GM12878 (cell line): ENCODE results near the gene TMEM272. TPM values are rescaled to one million over a fixed set of nuclear protein-coding genes. Genes with fewer than 3 reads are reported as not detected.

Experiments used
- ATAC-seq: fragments of 200-7000 bp; cut with Tn5 transposase; 3 replicates; pipeline ENCODE4 v1.9.1; 2020; ENCODE audit warnings: mild to moderate bottlenecking, moderate library complexity
- BruUV-seq: library from RNA; stranded (reverse); fragments of 400-500 nt; replicated peaks from 2 replicates; lab custom pipeline; 2021; lab: Mats Ljungman, UMichigan
- CTCF ChIA-PET: fragments of 300-600 bp; sonication (Branson Sonifier 250); formaldehyde crosslinking; extraction: SDS; loops from one replicate; lab custom pipeline; 2021; ENCODE audit warnings: inconsistent platforms; lab: Yijun Ruan, JAX
- POLR2A ChIA-PET: fragments of 350-600 bp; formaldehyde crosslinking; extraction: SDS; loops from one replicate; lab custom pipeline; 2021; ENCODE audit warnings: inconsistent platforms; lab: Charles Lee
- RAD21 ChIA-PET: fragments of 300-600 bp; sonication (Branson Sonifier 250); formaldehyde crosslinking; loops from one replicate; lab custom pipeline; 2023; ENCODE audit warnings: antibody characterized with exemption; ENCODE audit not compliant: unreplicated experiment; lab: Charles Lee
- SMC1A ChIA-PET: fragments of 300-600 bp; sonication (Branson Sonifier 250); formaldehyde crosslinking; loops from one replicate; lab custom pipeline; 2023; ENCODE audit not compliant: unreplicated experiment, uncharacterized antibody; lab: Charles Lee
- DNase-seq: peaks from one replicate; pipeline ENCODE4 v3.0.0-alpha.2; 2011; ENCODE audit warnings: low read depth, low spot score
- FAIRE-seq: peaks from 3 replicates; lab custom pipeline; 2011; peaks lifted over from hg19 to GRCh38; lab: Jason Lieb, UNC
- H2AFZ ChIP-seq: 2 replicates; pipeline ENCODE4 v1.6.0; 2011; ENCODE audit warnings: low read depth, low read length, control low read depth; ENCODE audit not compliant: control insufficient read depth
- H3K27ac ChIP-seq: 2 replicates; pipeline ENCODE4 v1.5.1; 2011; ENCODE audit warnings: control low read depth; ENCODE audit not compliant: control insufficient read depth, insufficient read depth
- H3K27me3 ChIP-seq, 2 experiments: replicated peaks in 1 of 2; 2 replicates each; pipeline versions ENCODE4 v1.6.0 to v1.6.1; 2011; ENCODE audit warnings: low read length in 1 of 2; ENCODE audit not compliant: control insufficient read depth in 2 of 2, insufficient read depth in 2 of 2
- H3K36me3 ChIP-seq, 2 experiments: 2 replicates each; pipeline ENCODE4 v1.5.1; 2011; ENCODE audit warnings: low read length in 1 of 2; ENCODE audit not compliant: control insufficient read depth in 2 of 2, insufficient read depth in 2 of 2
- H3K4me1 ChIP-seq: 2 replicates; pipeline ENCODE4 v1.6.1; 2011; ENCODE audit warnings: mild to moderate bottlenecking, low read length, moderate library complexity, mixed read lengths; ENCODE audit not compliant: control insufficient read depth, insufficient read depth
- H3K4me2 ChIP-seq: 2 replicates; pipeline ENCODE4 v1.6.0; 2011; ENCODE audit warnings: control low read depth; ENCODE audit not compliant: control insufficient read depth, insufficient read depth
- H3K4me3 ChIP-seq: fragments of 200-600 bp; sonication (generic); 2 replicates; pipeline ENCODE4 v1.5.1; 2016
- H3K79me2 ChIP-seq: 2 replicates; pipeline ENCODE4 v1.6.0; 2011; ENCODE audit warnings: low read length; ENCODE audit not compliant: control insufficient read depth, insufficient read depth
- H3K9ac ChIP-seq: 2 replicates; pipeline ENCODE4 v1.8.0; 2011; ENCODE audit warnings: low read length, control low read depth, mixed read lengths; ENCODE audit not compliant: control insufficient read depth, insufficient read depth
- H3K9me3 ChIP-seq: replicated peaks from 3 replicates; pipeline ENCODE4 v1.5.1; 2011; ENCODE audit warnings: mild to moderate bottlenecking, low read length; ENCODE audit not compliant: control insufficient read depth, insufficient read depth
- H4K20me1 ChIP-seq: 2 replicates; pipeline ENCODE4 v1.6.0; 2011; ENCODE audit not compliant: control insufficient read depth, insufficient read depth
- ATF7 ChIP-seq: fragments of 450-650 bp; IDR thresholded peaks from 2 replicates; pipeline ENCODE4 v1.6.1; 2016; ENCODE audit warnings: low read depth, mild to moderate bottlenecking
- CBX3 ChIP-seq: fragments of 200-600 bp; sonication (generic); IDR thresholded peaks from 2 replicates; pipeline ENCODE4 v1.6.1; 2016; ENCODE audit warnings: low read depth, borderline replicate concordance
- CTCF ChIP-seq, 3 experiments: IDR thresholded peaks in 2 of 3; conservative IDR thresholded peaks in 1 of 3; 2 replicates each; pipeline ENCODE4 v1.5.1; 2011; ENCODE audit warnings: low read depth in 3 of 3, low read length in 3 of 3, mild to moderate bottlenecking in 3 of 3, control low read depth in 2 of 3, moderate library complexity in 2 of 3, inconsistent platforms in 1 of 3, mixed read lengths in 1 of 3; ENCODE audit not compliant: control insufficient read depth in 2 of 3, insufficient read depth in 1 of 3; ENCODE audit errors: extremely low read depth in 1 of 3
- DPF2 ChIP-seq: fragments of 450-650 bp; IDR thresholded peaks from 2 replicates; pipeline ENCODE4 v1.6.1; 2017; ENCODE audit warnings: mild to moderate bottlenecking
- HDAC2 ChIP-seq: fragments of 200-600 bp; sonication (generic); IDR thresholded peaks from 2 replicates; pipeline ENCODE4 v1.6.1; 2017
- MYC ChIP-seq: IDR thresholded peaks from 2 replicates; pipeline ENCODE4 v1.6.1; 2011; ENCODE audit warnings: mild to moderate bottlenecking, low read length, moderate library complexity, inconsistent platforms; ENCODE audit not compliant: insufficient read depth, insufficient replicate concordance, insufficient read length, severe bottlenecking
- NBN ChIP-seq: fragments of 450-650 bp; IDR thresholded peaks from 2 replicates; pipeline ENCODE4 v1.6.1; 2016
- PML ChIP-seq: IDR thresholded peaks from 2 replicates; pipeline ENCODE4 v1.6.1; 2012; ENCODE audit warnings: low read length, inconsistent platforms
- RUNX3 ChIP-seq: IDR thresholded peaks from 2 replicates; pipeline ENCODE4 v1.6.1; 2012; ENCODE audit warnings: low read length, inconsistent platforms
- SRF ChIP-seq, 2 experiments: IDR thresholded peaks; 2 replicates each; pipeline ENCODE4 v1.6.1; 2011; ENCODE audit warnings: low read depth in 2 of 2, low read length in 2 of 2, mild to moderate bottlenecking in 1 of 2, moderate library complexity in 1 of 2
- TCF7 ChIP-seq: IDR thresholded peaks from 2 replicates; pipeline ENCODE4 v1.6.1; 2014; ENCODE audit warnings: antibody characterized with exemption, borderline replicate concordance
- ZNF384 ChIP-seq: IDR thresholded peaks from 2 replicates; pipeline ENCODE4 v1.6.1; 2012; ENCODE audit warnings: low read depth, mild to moderate bottlenecking, low read length, improper control_type of control experiment, borderline replicate concordance
- WGBS: methylation state at CpG from one replicate; pipeline ENCODE4 v1.1.6; 2016; ENCODE audit warnings: low lambda C conversion rate; ENCODE audit not compliant: insufficient replicate concordance, insufficient coverage; ENCODE audit errors: missing lambda C conversion rate; 5-methylcytosine and 5-hydroxymethylcytosine counted together
- in situ Hi-C: fragments of 300-500 bp; cut with MboI; formaldehyde crosslinking; loops from 9 replicates; pipeline ENCODE4 v1.14.3; 2018; ENCODE audit warnings: mixed read lengths
- intact Hi-C: fragments of 100-400 bp; cut with micrococcal nuclease; formaldehyde crosslinking; loops from one replicate; pipeline ENCODE4 v1.14.2; 2022; ENCODE audit not compliant: unreplicated experiment
- polyA plus RNA-seq, 11 experiments: library from polyadenylated mRNA; depleted of rRNA in 4 of 11; unstranded in 6 of 11; stranded (reverse) in 5 of 11; fragments of >200 nt; fragmentation: Nextera tagmentation in 4 of 11; fragmentation: Illumina TruSeq in 1 of 11; extraction: Ambion mirVana in 4 of 11; extraction: Trizol in 1 of 11; gene quantifications; 1 replicate in 1 of 11; 2 replicates in 10 of 11; pipeline versions ENCODE4 v1.2.1 to v1.2.3, GENCODE V29; 2011 to 2016; ENCODE audit warnings: inconsistent platforms in 2 of 11, missing spikeins in 2 of 11, low read depth in 1 of 11
- total RNA-seq, 4 experiments: library from RNA; depleted of rRNA in 3 of 4; stranded (reverse); fragments of >200 nt in 3 of 4; fragmentation: Illumina TruSeq in 1 of 4; extraction: Trizol in 1 of 4; gene quantifications; 2 replicates each; pipeline versions ENCODE4 v1.2.1 to v1.2.3, GENCODE V29; 2013 to 2021
- TF ChIP-seq, protein P1 (sequence below): IDR thresholded peaks from 2 replicates; pipeline ENCODE4 v1.6.1; 2011; ENCODE audit warnings: borderline replicate concordance, low read depth, mild to moderate bottlenecking, moderate library complexity, low read length; ENCODE audit not compliant: insufficient read depth, poor library complexity, severe bottlenecking
- TF ChIP-seq, protein P2 (sequence below): fragments of 450-650 bp; IDR thresholded peaks from 2 replicates; pipeline ENCODE4 v1.6.1; 2016; ENCODE audit warnings: mild to moderate bottlenecking, moderate library complexity, borderline replicate concordance

TMEM272 gene
- total and polyA plus RNA-seq, 10 of the 15 experiments (the other 5 are each of a cell fraction or from before 2014, with no cell fraction given) = 0.01 to 0.04 TPM; not detected in 8

DNA sequence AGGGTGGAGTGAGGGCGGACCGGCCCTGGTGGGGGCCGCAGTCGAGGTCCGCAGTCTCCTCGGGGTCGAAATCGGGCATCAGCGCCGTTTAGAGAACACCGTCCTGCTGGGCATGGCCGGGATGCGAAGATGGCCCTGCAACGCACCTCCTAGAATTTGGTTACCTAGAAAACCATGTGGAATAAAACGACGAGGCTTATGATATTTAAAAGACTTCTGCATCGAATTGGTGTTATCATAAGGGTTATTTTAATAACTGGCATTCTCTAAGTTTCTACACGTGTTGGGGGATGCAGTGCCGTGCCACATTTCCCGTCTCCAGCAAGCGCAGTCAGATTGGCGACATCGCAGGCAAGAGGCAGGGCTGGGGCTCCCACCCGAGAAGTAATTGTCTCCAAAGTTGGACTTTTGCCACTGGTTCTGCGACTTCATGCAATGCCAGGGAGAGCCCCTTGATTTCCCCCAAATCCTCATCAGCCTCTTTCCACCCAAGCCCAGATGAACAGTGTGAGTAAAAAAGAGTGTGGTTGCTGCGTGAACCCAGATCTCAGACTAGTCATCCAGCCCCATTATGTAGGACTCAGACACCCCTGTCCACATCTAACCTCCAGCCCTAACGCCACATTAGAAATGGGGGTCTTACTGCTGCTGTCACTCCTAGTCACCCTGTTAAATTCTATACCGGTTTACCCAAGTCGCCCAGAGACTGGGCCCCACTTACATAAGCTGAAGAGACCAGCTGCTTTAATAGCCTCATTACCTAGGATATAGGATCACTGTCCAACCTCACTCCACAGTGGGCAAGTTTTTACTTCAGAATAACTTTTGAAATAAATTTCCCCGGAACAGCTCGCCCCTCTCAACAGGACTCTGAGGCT is 40.4 kb downstream of the TMEM272 start:
- Histone ChIP-seq H2AFZ (peak overlapping the region; percentile 89), H3K4me3 (peak overlapping the region; percentile 82), H3K36me3 (no peaks in the 10 kb centered on the region), H3K27me3 (no peaks in the 10 kb centered on the region), H3K4me2 (peak overlapping the region; percentile 95), H3K9ac (peak overlapping the region; percentile 90), H3K4me1 (peaks cover 17% of the 10 kb centered on the region), H3K79me2 (no peaks in the 10 kb centered on the region; the same call in 1 of the 2 replicates), H3K27ac (peak overlapping the region; percentile 91), H4K20me1 (no peaks in the 10 kb centered on the region), H3K9me3 (no peaks in the 10 kb centered on the region)
- intact Hi-C loops (no loop called here), in situ Hi-C loops (no loop called here)
- ChIA-PET CTCF (interaction anchor here (0.7 to 2.5 kb wide), 4 partner anchors 10 to 679 kb away, joined by 3 to 12 read pairs (median 6); no protein-coding TSS in a partner anchor), RAD21 (interaction anchor here (0.9 kb wide), 1 partner anchor 10 kb away, joined by 3 read pairs; no protein-coding TSS in a partner anchor), POLR2A (interaction anchor here (1.0 kb wide), 1 partner anchor 11 kb away, joined by 4 read pairs; no protein-coding TSS in a partner anchor), SMC1A (interaction anchor here (1.1 to 2.4 kb wide), 5 partner anchors 9 to 105 kb away, joined by 3 to 19 read pairs (median 4); no protein-coding TSS in a partner anchor)
- FAIRE-seq (no peak), ATAC-seq (no peak), DNase-seq (no peak)
- BruUV-seq = TSS peak; percentile 86
- 16% methylated on average over 31 of the region's 31 CpGs for WGBS
- TF ChIP-seq ZNF384 = no peak
- no peak for TF ChIP-seq PML
- peak; percentile 58 for TF ChIP-seq ATF7
- TF ChIP-seq RUNX3 = 0 out of 2 replicates have a peak, but pooled peaks have one; percentile 10
- TF ChIP-seq TCF7 = no peak
- TF ChIP-seq, protein P1, sequence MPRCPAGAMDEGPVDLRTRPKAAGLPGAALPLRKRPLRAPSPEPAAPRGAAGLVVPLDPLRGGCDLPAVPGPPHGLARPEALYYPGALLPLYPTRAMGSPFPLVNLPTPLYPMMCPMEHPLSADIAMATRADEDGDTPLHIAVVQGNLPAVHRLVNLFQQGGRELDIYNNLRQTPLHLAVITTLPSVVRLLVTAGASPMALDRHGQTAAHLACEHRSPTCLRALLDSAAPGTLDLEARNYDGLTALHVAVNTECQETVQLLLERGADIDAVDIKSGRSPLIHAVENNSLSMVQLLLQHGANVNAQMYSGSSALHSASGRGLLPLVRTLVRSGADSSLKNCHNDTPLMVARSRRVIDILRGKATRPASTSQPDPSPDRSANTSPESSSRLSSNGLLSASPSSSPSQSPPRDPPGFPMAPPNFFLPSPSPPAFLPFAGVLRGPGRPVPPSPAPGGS = peak; percentile 56
- no peak for TF ChIP-seq DPF2
- TF ChIP-seq HDAC2 = no peak
- no peak for TF ChIP-seq NBN
- TF ChIP-seq SRF (IDR thresholded peaks at IDR 0.05; ENCODE audit: low read depth in 2 of 2, low read length in 2 of 2) = no peak
- TF ChIP-seq, protein P2, sequence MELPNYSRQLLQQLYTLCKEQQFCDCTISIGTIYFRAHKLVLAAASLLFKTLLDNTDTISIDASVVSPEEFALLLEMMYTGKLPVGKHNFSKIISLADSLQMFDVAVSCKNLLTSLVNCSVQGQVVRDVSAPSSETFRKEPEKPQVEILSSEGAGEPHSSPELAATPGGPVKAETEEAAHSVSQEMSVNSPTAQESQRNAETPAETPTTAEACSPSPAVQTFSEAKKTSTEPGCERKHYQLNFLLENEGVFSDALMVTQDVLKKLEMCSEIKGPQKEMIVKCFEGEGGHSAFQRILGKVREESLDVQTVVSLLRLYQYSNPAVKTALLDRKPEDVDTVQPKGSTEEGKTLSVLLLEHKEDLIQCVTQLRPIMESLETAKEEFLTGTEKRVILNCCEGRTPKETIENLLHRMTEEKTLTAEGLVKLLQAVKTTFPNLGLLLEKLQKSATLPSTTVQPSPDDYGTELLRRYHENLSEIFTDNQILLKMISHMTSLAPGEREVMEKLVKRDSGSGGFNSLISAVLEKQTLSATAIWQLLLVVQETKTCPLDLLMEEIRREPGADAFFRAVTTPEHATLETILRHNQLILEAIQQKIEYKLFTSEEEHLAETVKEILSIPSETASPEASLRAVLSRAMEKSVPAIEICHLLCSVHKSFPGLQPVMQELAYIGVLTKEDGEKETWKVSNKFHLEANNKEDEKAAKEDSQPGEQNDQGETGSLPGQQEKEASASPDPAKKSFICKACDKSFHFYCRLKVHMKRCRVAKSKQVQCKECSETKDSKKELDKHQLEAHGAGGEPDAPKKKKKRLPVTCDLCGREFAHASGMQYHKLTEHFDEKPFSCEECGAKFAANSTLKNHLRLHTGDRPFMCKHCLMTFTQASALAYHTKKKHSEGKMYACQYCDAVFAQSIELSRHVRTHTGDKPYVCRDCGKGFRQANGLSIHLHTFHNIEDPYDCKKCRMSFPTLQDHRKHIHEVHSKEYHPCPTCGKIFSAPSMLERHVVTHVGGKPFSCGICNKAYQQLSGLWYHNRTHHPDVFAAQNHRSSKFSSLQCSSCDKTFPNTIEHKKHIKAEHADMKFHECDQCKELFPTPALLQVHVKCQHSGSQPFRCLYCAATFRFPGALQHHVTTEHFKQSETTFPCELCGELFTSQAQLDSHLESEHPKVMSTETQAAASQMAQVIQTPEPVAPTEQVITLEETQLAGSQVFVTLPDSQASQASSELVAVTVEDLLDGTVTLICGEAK = peak; percentile 51; the same call in 1 of the 2 replicates
- TF ChIP-seq CBX3 = no peak
- TF ChIP-seq MYC = no peak
- no peak for TF ChIP-seq CTCF (IDR thresholded peaks at IDR 0.05 in 2 of 3, conservative IDR thresholded peaks at IDR 0.05 in 1 of 3; ENCODE audit: control insufficient read depth in 2 of 3, extremely low read depth in 1 of 3, insufficient read depth in 1 of 3, low read depth in 3 of 3, low read length in 3 of 3)
